ENCODE measurements around the gene SPTY2D1. TPM values are rescaled to one million over a fixed set of nuclear protein-coding genes. Genes with fewer than 3 reads are reported as not detected.
A peak's percentile ranks its signal among the peaks of the same experiment; 100 is the strongest.
"Not testable (repeated sequence)": the region's sequence is repeated elsewhere in the genome, so short reads cannot be mapped to it uniquely, and the experiment has no call there.

Gene SPTY2D1
- total RNA-seq, 1 experiment from 2014 or later, result 23.7 TPM

GRCh38 chr11:18677560-18677959 lies 43.4 kb upstream of the SPTY2D1 start:
- ChIA-PET POLR2A (ENCODE audit: unreplicated experiment) (no interaction called here), CTCF (no interaction called here)
- Histone ChIP-seq H3F3A (ENCODE audit: insufficient read depth, low read depth) (peaks cover 24% of the 10 kb centered on the region), H3K4me1 (replicated peaks; ENCODE audit: insufficient read depth) (peaks cover 47% of the 10 kb centered on the region), H3K9me2 (ENCODE audit: insufficient read depth) (no peaks in the 10 kb centered on the region), H4K20me1 (ENCODE audit: insufficient read depth) (no peaks in the 10 kb centered on the region), H3K79me2 (ENCODE audit: low read depth) (no peaks in the 10 kb centered on the region), H3K27me3 (ENCODE audit: insufficient read depth, low read depth) (no peaks in the 10 kb centered on the region), H3K9me3 (ENCODE audit: insufficient read depth, low read depth) (no peaks in the 10 kb centered on the region), H3K27ac (peak overlapping the region; percentile 57), H3K36me3 (ENCODE audit: low read depth) (no peaks in the 10 kb centered on the region), H2AFZ (peak overlapping the region; percentile 47; the same call in 1 of the 2 replicates), H3K4me3 (no peak overlapping the region), H3K4me2 (peak overlapping the region; percentile 27; the same call in 1 of the 2 replicates)
- intact Hi-C loops (cut with micrococcal nuclease; ENCODE audit: unreplicated experiment), result no loop called here
- no TSS peak for BruUV-seq (replicated peaks)
- TF ChIP-seq CTCF (conservative IDR thresholded peaks at IDR 0.05) (no peak), EZH2 (IDR thresholded peaks at IDR 0.05; ENCODE audit: low read depth) (no peak)
- DNase-seq, result peak in 1 of 2 experiments; percentile 52

- H3K9me3 ChIP-seq (ENCODE audit: insufficient read depth, low read depth), result no peaks in the 10 kb centered on the region
- H3K27ac ChIP-seq, result peak overlapping the region; percentile 57
- no peak for TF ChIP-seq EZH2 (IDR thresholded peaks at IDR 0.05; ENCODE audit: low read depth)
- TF ChIP-seq CTCF (conservative IDR thresholded peaks at IDR 0.05), result no peak
- H3K36me3 ChIP-seq (ENCODE audit: low read depth), result no peaks in the 10 kb centered on the region
- ChIA-PET CTCF (no interaction called here), POLR2A (ENCODE audit: unreplicated experiment) (no interaction called here)
- H3K4me3 ChIP-seq, result no peak overlapping the region
- H3K4me2 ChIP-seq, result peak overlapping the region; percentile 27; the same call in 1 of the 2 replicates
- no peak overlapping the region for H2AFZ ChIP-seq
- BruUV-seq (replicated peaks), result no TSS peak
- H3K4me1 ChIP-seq (replicated peaks; ENCODE audit: insufficient read depth), result peaks cover 43% of the 10 kb centered on the region
- intact Hi-C loops (cut with micrococcal nuclease; ENCODE audit: unreplicated experiment), result no loop called here
- H4K20me1 ChIP-seq (ENCODE audit: insufficient read depth), result no peaks in the 10 kb centered on the region
- no peaks in the 10 kb centered on the region for H3K27me3 ChIP-seq (ENCODE audit: insufficient read depth, low read depth)
- H3K79me2 ChIP-seq (ENCODE audit: low read depth), result no peaks in the 10 kb centered on the region
- DNase-seq, result peak in 1 of 2 experiments; percentile 97
- no peaks in the 10 kb centered on the region for H3K9me2 ChIP-seq (ENCODE audit: insufficient read depth)
- H3F3A ChIP-seq (ENCODE audit: insufficient read depth, low read depth), result peaks cover 26% of the 10 kb centered on the region
These were observed 42.7 kb upstream of the SPTY2D1 start for GRCh38 chr11:18676803-18677202.

GRCh38 chr11:18672209-18672608 lies 38.1 kb upstream of the SPTY2D1 start:
- H3K36me3 ChIP-seq (ENCODE audit: low read depth); BruUV-seq (replicated peaks); H4K20me1 ChIP-seq (ENCODE audit: insufficient read depth); H3K9me3 ChIP-seq (ENCODE audit: insufficient read depth, low read depth); H2AFZ ChIP-seq; H3K4me3 ChIP-seq; H3K27me3 ChIP-seq (ENCODE audit: insufficient read depth, low read depth); intact Hi-C loops (cut with micrococcal nuclease; ENCODE audit: unreplicated experiment); H3K27ac ChIP-seq; DNase-seq; CTCF ChIA-PET; H3K4me2 ChIP-seq; H3K79me2 ChIP-seq (ENCODE audit: low read depth); H3K9me2 ChIP-seq (ENCODE audit: insufficient read depth): not testable (repeated sequence)
- POLR2A ChIA-PET (ENCODE audit: unreplicated experiment), result interaction anchor here (0.5 kb wide), 1 partner anchor 36 kb away, joined by 3 read pairs; no protein-coding TSS in a partner anchor
- peaks cover 48% of the 10 kb centered on the region for H3F3A ChIP-seq (ENCODE audit: insufficient read depth, low read depth)
- peaks cover 65% of the 10 kb centered on the region for H3K4me1 ChIP-seq (replicated peaks; ENCODE audit: insufficient read depth)

GRCh38 chr11:18671246-18671645 lies 37.1 kb upstream of the SPTY2D1 start:
- H2AFZ ChIP-seq, result no peak overlapping the region
- H3K36me3 ChIP-seq (ENCODE audit: low read depth), result no peaks in the 10 kb centered on the region
- POLR2A ChIA-PET (ENCODE audit: unreplicated experiment), result no interaction called here
- H3K27ac ChIP-seq, result peak overlapping the region; percentile 85; the same call in 1 of the 2 replicates
- no peaks in the 10 kb centered on the region for H4K20me1 ChIP-seq (ENCODE audit: insufficient read depth)
- TF ChIP-seq CTCF (conservative IDR thresholded peaks at IDR 0.05) (no peak), EZH2 (IDR thresholded peaks at IDR 0.05; ENCODE audit: low read depth) (no peak)
- no peaks in the 10 kb centered on the region for H3K9me3 ChIP-seq (ENCODE audit: insufficient read depth, low read depth)
- H3F3A ChIP-seq (ENCODE audit: insufficient read depth, low read depth), result peaks cover 38% of the 10 kb centered on the region
- no peak overlapping the region for H3K4me2 ChIP-seq
- intact Hi-C loops (cut with micrococcal nuclease; ENCODE audit: unreplicated experiment), result no loop called here
- H3K4me1 ChIP-seq (replicated peaks; ENCODE audit: insufficient read depth), result peaks cover 62% of the 10 kb centered on the region
- H3K4me3 ChIP-seq, result no peak overlapping the region
- CTCF ChIA-PET, result no interaction called here
- BruUV-seq (replicated peaks), result no TSS peak
- no peaks in the 10 kb centered on the region for H3K27me3 ChIP-seq (ENCODE audit: insufficient read depth, low read depth)
- no peak for DNase-seq
- no peaks in the 10 kb centered on the region for H3K9me2 ChIP-seq (ENCODE audit: insufficient read depth)
- no peaks in the 10 kb centered on the region for H3K79me2 ChIP-seq (ENCODE audit: low read depth)

All from PC-9 (cell line).